WTC11 (cell line): ENCODE measurements around the gene HRAS. TPM values are rescaled to one million over a fixed set of nuclear protein-coding genes. Genes with fewer than 3 reads are reported as not detected.

Experiments
- FOXJ3 ChIP-seq: sonication (generic); formaldehyde crosslinking; IDR thresholded peaks from 2 replicates; pipeline ENCODE4 v1.9.0; 2021; ENCODE audit warnings: missing genetic modification reagents, mild to moderate bottlenecking, borderline replicate concordance
- GABPB1 ChIP-seq: sonication (generic); formaldehyde crosslinking; IDR thresholded peaks from 2 replicates; pipeline ENCODE4 v1.8.1; 2023; ENCODE audit warnings: mild to moderate bottlenecking, missing genetic modification reagents
- GRHL2 ChIP-seq: fragments of 250-450 bp; sonication (Bioruptor Pico); IDR thresholded peaks from 2 replicates; pipeline ENCODE4 v1.8.0; 2022; ENCODE audit warnings: mild to moderate bottlenecking, moderate library complexity; ENCODE audit not compliant: insufficient replicate concordance, severe bottlenecking
- GTF2I ChIP-seq: fragments of 250-450 bp; sonication (Bioruptor Pico); conservative IDR thresholded peaks from 2 replicates; pipeline ENCODE4 v1.4.0; 2021; ENCODE audit warnings: mild to moderate bottlenecking
- JAZF1 ChIP-seq: fragments of 250-450 bp; sonication (Bioruptor Pico); IDR thresholded peaks from 2 replicates; pipeline ENCODE4 v1.9.0; 2021; ENCODE audit warnings: moderate library complexity, mild to moderate bottlenecking, inconsistent platforms
- KAT7 ChIP-seq: sonication (generic); formaldehyde crosslinking; IDR thresholded peaks from 2 replicates; pipeline ENCODE4 v1.8.1; 2023; ENCODE audit warnings: missing genetic modification reagents, mild to moderate bottlenecking, borderline replicate concordance
- MXD4 ChIP-seq: fragments of 250-450 bp; sonication (Bioruptor Pico); IDR thresholded peaks from 2 replicates; pipeline ENCODE4 v1.8.0; 2021; ENCODE audit warnings: mild to moderate bottlenecking, moderate library complexity, borderline replicate concordance
- NFATC4 ChIP-seq: fragments of 250-450 bp; sonication (Bioruptor Pico); IDR thresholded peaks from 2 replicates; pipeline ENCODE4 v1.9.0; 2021; ENCODE audit warnings: mild to moderate bottlenecking
- NFYB ChIP-seq: sonication (generic); formaldehyde crosslinking; conservative IDR thresholded peaks from 2 replicates; pipeline ENCODE4 v1.8.0; 2022; ENCODE audit warnings: low read depth, missing genetic modification reagents
- NR2C2 ChIP-seq: sonication (generic); formaldehyde crosslinking; IDR thresholded peaks from 2 replicates; pipeline ENCODE4 v1.8.0; 2022; ENCODE audit warnings: mild to moderate bottlenecking, missing genetic modification reagents
- SMAD4 ChIP-seq: sonication (generic); formaldehyde crosslinking; IDR thresholded peaks from 2 replicates; pipeline ENCODE4 v1.8.0; 2022; ENCODE audit warnings: mild to moderate bottlenecking, missing genetic modification reagents
- ZNF121 ChIP-seq: sonication (generic); formaldehyde crosslinking; IDR thresholded peaks from 2 replicates; pipeline ENCODE4 v1.8.0; 2023; ENCODE audit warnings: missing genetic modification reagents
- ZNF138 ChIP-seq: sonication (generic); formaldehyde crosslinking; conservative IDR thresholded peaks from 2 replicates; pipeline ENCODE4 v1.8.1; 2022; ENCODE audit warnings: mild to moderate bottlenecking, moderate library complexity, missing genetic modification reagents
- ZNF232 ChIP-seq: sonication (generic); formaldehyde crosslinking; IDR thresholded peaks from 2 replicates; pipeline ENCODE4 v1.8.0; 2022; ENCODE audit warnings: mild to moderate bottlenecking, missing genetic modification reagents
- total RNA-seq: library from RNA; stranded (reverse); gene quantifications from 3 replicates; pipeline ENCODE4 v1.2.3, GENCODE V29; 2021
- TF ChIP-seq, protein P1 (sequence below): sonication (generic); formaldehyde crosslinking; IDR thresholded peaks from 2 replicates; pipeline ENCODE4 v1.8.1; 2022; ENCODE audit warnings: low read depth, mild to moderate bottlenecking, moderate library complexity, missing genetic modification reagents, borderline replicate concordance
- TF ChIP-seq, protein P2 (sequence below): sonication (generic); formaldehyde crosslinking; IDR thresholded peaks from 2 replicates; pipeline ENCODE4 v1.8.1; 2023; ENCODE audit warnings: mild to moderate bottlenecking, missing genetic modification reagents, moderate library complexity
- TF ChIP-seq, protein P3 (sequence below): sonication (generic); formaldehyde crosslinking; IDR thresholded peaks from 2 replicates; pipeline ENCODE4 v1.8.0; 2023; ENCODE audit warnings: mild to moderate bottlenecking, missing genetic modification reagents
- TF ChIP-seq, protein P4 (sequence below): fragments of 250-450 bp; sonication (Bioruptor Pico); IDR thresholded peaks from 2 replicates; pipeline ENCODE4 v2.1.2; 2022; ENCODE audit warnings: mild to moderate bottlenecking, moderate library complexity
- TF ChIP-seq, protein P5 (sequence below): fragments of 250-450 bp; sonication (Bioruptor Pico); conservative IDR thresholded peaks from 2 replicates; pipeline ENCODE4 v1.9.0; 2021; ENCODE audit warnings: mild to moderate bottlenecking
- TF ChIP-seq, protein P6 (sequence below): sonication (generic); formaldehyde crosslinking; IDR thresholded peaks from 2 replicates; pipeline ENCODE4 v1.8.0; 2022; ENCODE audit warnings: missing genetic modification reagents
- TF ChIP-seq, protein P7 (sequence below): fragments of 250-450 bp; sonication (Bioruptor Pico); IDR thresholded peaks from 2 replicates; pipeline ENCODE4 v1.9.0; 2021; ENCODE audit warnings: mild to moderate bottlenecking

HRAS gene
- total RNA-seq, 1 experiment from 2014 or later = 62.4 TPM

DNA sequence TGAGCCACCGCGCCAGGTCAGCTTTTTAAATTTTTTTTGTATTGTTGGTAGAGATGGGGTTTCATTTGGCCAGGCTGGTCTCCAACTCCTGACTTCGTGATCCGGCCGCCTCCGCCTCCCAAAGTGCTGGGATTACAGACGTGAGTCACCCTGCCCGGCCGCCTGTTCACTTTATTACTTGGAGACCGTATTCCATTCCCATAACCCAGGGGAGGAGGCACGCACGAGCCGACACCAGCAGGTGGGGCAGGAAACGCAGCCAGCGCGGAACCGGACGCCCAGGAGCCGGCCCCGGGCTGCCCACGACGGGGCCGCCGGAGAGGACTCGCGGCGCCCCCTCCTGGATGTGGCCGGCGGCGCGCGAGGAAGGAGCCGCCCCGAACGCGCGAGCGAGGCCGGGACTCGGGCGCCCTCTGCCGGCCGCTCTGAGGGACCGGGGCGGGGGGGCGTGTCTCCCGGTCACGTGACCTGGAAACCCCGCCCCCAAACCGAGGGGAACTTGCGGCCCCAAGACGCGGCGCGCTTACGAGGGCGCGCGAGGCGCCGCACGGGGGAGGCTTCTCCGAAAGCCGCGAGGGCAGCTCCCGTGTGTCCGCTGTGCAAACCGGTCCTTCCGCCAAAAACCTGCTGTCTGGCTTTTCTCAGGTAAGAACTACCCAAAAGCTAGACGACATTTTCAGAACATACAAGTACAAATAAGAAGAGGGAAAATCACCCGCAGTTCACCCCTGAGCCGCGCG is 16.7 kb downstream of the HRAS start (continued):
- TF ChIP-seq NR2C2 (no peak), FOXJ3 (CRISPR knock-in tag) (no peak), KAT7 (CRISPR knock-in tag) (no peak), ZNF121 (no peak), SMAD4 (CRISPR knock-in tag) (0 out of 2 replicates have a peak, but pooled peaks have one; percentile 58), ZNF232 (0 out of 2 replicates have a peak, but pooled peaks have one; percentile 71), ZNF138 (CRISPR knock-in tag) (0 out of 2 replicates have a peak, but pooled peaks have one; percentile 61), GTF2I (CRISPR knock-in tag) (no peak), NFYB (CRISPR knock-in tag) (no peak), GABPB1 (peak; percentile 8; the same call in 1 of the 2 replicates), GRHL2 (no peak), MXD4 (no peak), JAZF1 (CRISPR knock-in tag) (no peak), NFATC4 (no peak)
- TF ChIP-seq, protein P1, sequence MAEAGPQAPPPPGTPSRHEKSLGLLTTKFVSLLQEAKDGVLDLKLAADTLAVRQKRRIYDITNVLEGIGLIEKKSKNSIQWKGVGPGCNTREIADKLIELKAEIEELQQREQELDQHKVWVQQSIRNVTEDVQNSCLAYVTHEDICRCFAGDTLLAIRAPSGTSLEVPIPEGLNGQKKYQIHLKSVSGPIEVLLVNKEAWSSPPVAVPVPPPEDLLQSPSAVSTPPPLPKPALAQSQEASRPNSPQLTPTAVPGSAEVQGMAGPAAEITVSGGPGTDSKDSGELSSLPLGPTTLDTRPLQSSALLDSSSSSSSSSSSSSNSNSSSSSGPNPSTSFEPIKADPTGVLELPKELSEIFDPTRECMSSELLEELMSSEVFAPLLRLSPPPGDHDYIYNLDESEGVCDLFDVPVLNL (CRISPR knock-in tag) = no peak
- TF ChIP-seq, protein P2, sequence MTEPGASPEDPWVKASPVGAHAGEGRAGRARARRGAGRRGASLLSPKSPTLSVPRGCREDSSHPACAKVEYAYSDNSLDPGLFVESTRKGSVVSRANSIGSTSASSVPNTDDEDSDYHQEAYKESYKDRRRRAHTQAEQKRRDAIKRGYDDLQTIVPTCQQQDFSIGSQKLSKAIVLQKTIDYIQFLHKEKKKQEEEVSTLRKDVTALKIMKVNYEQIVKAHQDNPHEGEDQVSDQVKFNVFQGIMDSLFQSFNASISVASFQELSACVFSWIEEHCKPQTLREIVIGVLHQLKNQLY (CRISPR knock-in tag) = no peak
- TF ChIP-seq, protein P3, sequence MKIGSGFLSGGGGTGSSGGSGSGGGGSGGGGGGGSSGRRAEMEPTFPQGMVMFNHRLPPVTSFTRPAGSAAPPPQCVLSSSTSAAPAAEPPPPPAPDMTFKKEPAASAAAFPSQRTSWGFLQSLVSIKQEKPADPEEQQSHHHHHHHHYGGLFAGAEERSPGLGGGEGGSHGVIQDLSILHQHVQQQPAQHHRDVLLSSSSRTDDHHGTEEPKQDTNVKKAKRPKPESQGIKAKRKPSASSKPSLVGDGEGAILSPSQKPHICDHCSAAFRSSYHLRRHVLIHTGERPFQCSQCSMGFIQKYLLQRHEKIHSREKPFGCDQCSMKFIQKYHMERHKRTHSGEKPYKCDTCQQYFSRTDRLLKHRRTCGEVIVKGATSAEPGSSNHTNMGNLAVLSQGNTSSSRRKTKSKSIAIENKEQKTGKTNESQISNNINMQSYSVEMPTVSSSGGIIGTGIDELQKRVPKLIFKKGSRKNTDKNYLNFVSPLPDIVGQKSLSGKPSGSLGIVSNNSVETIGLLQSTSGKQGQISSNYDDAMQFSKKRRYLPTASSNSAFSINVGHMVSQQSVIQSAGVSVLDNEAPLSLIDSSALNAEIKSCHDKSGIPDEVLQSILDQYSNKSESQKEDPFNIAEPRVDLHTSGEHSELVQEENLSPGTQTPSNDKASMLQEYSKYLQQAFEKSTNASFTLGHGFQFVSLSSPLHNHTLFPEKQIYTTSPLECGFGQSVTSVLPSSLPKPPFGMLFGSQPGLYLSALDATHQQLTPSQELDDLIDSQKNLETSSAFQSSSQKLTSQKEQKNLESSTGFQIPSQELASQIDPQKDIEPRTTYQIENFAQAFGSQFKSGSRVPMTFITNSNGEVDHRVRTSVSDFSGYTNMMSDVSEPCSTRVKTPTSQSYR = peak; percentile 63; the same call in 1 of the 2 replicates
- TF ChIP-seq, protein P4, sequence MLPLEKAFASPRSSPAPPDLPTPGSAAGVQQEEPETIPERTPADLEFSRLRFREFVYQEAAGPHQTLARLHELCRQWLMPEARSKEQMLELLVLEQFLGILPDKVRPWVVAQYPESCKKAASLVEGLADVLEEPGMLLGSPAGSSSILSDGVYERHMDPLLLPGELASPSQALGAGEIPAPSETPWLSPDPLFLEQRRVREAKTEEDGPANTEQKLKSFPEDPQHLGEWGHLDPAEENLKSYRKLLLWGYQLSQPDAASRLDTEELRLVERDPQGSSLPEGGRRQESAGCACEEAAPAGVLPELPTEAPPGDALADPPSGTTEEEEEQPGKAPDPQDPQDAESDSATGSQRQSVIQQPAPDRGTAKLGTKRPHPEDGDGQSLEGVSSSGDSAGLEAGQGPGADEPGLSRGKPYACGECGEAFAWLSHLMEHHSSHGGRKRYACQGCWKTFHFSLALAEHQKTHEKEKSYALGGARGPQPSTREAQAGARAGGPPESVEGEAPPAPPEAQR (CRISPR knock-in tag) = no peak
- TF ChIP-seq, protein P5, sequence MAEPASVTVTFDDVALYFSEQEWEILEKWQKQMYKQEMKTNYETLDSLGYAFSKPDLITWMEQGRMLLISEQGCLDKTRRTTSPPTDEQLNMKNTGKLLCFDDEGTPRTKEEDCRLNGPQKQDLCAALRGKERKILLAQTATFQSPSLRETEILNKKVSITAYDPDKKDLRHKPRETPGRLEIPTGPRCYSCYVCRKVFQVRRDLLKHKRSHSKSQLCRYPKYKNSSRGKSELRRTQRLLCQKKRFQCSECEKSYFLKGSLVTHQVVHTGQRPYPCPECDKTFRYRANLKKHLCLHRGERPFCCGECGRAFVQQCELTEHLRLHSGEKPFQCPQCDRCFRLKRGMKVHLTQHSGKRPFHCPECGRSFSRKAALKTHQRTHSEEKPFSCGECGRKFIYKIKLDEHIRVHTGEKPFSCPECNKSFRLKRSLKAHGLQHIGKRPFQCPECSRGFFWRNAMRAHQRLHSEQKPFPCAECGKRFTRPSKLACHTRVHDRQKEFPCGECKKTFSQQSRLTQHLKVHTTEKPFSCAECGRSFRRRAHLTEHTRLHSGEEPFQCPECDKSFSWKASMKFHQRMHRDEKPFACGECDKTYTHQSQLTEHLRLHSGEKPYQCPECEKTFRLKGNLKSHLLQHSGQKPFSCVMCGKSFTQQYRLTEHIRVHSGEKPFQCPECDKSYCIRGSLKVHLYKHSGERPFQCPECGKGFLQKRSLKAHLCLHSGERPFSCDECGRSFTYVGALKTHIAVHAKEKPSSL (CRISPR knock-in tag) = no peak
- TF ChIP-seq, protein P6, sequence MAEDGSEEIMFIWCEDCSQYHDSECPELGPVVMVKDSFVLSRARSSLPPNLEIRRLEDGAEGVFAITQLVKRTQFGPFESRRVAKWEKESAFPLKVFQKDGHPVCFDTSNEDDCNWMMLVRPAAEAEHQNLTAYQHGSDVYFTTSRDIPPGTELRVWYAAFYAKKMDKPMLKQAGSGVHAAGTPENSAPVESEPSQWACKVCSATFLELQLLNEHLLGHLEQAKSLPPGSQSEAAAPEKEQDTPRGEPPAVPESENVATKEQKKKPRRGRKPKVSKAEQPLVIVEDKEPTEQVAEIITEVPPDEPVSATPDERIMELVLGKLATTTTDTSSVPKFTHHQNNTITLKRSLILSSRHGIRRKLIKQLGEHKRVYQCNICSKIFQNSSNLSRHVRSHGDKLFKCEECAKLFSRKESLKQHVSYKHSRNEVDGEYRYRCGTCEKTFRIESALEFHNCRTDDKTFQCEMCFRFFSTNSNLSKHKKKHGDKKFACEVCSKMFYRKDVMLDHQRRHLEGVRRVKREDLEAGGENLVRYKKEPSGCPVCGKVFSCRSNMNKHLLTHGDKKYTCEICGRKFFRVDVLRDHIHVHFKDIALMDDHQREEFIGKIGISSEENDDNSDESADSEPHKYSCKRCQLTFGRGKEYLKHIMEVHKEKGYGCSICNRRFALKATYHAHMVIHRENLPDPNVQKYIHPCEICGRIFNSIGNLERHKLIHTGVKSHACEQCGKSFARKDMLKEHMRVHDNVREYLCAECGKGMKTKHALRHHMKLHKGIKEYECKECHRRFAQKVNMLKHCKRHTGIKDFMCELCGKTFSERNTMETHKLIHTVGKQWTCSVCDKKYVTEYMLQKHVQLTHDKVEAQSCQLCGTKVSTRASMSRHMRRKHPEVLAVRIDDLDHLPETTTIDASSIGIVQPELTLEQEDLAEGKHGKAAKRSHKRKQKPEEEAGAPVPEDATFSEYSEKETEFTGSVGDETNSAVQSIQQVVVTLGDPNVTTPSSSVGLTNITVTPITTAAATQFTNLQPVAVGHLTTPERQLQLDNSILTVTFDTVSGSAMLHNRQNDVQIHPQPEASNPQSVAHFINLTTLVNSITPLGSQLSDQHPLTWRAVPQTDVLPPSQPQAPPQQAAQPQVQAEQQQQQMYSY (CRISPR knock-in tag) = no peak
- TF ChIP-seq, protein P7, sequence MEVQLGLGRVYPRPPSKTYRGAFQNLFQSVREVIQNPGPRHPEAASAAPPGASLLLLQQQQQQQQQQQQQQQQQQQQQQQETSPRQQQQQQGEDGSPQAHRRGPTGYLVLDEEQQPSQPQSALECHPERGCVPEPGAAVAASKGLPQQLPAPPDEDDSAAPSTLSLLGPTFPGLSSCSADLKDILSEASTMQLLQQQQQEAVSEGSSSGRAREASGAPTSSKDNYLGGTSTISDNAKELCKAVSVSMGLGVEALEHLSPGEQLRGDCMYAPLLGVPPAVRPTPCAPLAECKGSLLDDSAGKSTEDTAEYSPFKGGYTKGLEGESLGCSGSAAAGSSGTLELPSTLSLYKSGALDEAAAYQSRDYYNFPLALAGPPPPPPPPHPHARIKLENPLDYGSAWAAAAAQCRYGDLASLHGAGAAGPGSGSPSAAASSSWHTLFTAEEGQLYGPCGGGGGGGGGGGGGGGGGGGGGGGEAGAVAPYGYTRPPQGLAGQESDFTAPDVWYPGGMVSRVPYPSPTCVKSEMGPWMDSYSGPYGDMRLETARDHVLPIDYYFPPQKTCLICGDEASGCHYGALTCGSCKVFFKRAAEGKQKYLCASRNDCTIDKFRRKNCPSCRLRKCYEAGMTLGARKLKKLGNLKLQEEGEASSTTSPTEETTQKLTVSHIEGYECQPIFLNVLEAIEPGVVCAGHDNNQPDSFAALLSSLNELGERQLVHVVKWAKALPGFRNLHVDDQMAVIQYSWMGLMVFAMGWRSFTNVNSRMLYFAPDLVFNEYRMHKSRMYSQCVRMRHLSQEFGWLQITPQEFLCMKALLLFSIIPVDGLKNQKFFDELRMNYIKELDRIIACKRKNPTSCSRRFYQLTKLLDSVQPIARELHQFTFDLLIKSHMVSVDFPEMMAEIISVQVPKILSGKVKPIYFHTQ (CRISPR knock-in tag) = no peak
